Thoracic aorta (tissue), 2 donors: ENCODE data around the gene COPB1. TPM values are rescaled to one million over a fixed set of nuclear protein-coding genes. Genes with fewer than 3 reads are reported as not detected.
A peak's percentile ranks its signal among the peaks of the same experiment; 100 is the strongest.

ENCODE experiments used
- ATAC-seq: fragments of 150-250 bp; one replicate; pipeline ENCODE4 v1.8.0; 2017; ENCODE audit warnings: low read depth; ENCODE audit not compliant: insufficient number of reproducible peaks, low FRiP score
- DNase-seq: peaks from one replicate; pipeline ENCODE4 v3.0.0-alpha.2; 2020; ENCODE audit warnings: low spot score
- H3K27ac ChIP-seq, 2 donors: fragments of 200-600 bp; sonication (generic); 1 replicate in 1 of 2; 2 replicates in 1 of 2; pipeline ENCODE4 v1.5.1; 2016; ENCODE audit warnings: mild to moderate bottlenecking in 2 of 2, moderate library complexity in 2 of 2
- H3K27me3 ChIP-seq: fragments of 200-600 bp; sonication (generic); replicated peaks from 2 replicates; pipeline ENCODE4 v1.6.0; 2016; ENCODE audit warnings: mild to moderate bottlenecking; ENCODE audit not compliant: insufficient read depth
- H3K36me3 ChIP-seq: fragments of 200-600 bp; sonication (generic); one replicate; pipeline ENCODE4 v1.5.1; 2016
- H3K4me1 ChIP-seq, 2 donors: fragments of 200-600 bp; sonication (generic); 1 replicate in 1 of 2; 2 replicates in 1 of 2; pipeline versions ENCODE4 v1.5.1 to v1.6.0; 2016; ENCODE audit warnings: low read depth in 2 of 2, mild to moderate bottlenecking in 1 of 2; ENCODE audit not compliant: control insufficient read depth in 1 of 2
- H3K4me3 ChIP-seq: fragments of 200-600 bp; sonication (generic); 2 replicates; pipeline ENCODE4 v1.5.1; 2016; ENCODE audit warnings: mild to moderate bottlenecking
- H3K9me3 ChIP-seq: fragments of 200-600 bp; sonication (generic); 2 replicates; pipeline ENCODE4 v1.5.1; 2016
- total RNA-seq, 2 donors: library from RNA; depleted of rRNA; stranded (reverse); fragments of >200 nt; gene quantifications; one replicate each; pipeline versions ENCODE4 v1.1.0 to v1.2.3, GENCODE V29; 2016
- TF ChIP-seq, protein P1 (sequence below): fragments of 200-600 bp; sonication (generic); IDR thresholded peaks from one replicate; pipeline ENCODE4 v1.5.1; 2019; ENCODE audit warnings: antibody characterized with exemption

The COPB1 gene, protein sequence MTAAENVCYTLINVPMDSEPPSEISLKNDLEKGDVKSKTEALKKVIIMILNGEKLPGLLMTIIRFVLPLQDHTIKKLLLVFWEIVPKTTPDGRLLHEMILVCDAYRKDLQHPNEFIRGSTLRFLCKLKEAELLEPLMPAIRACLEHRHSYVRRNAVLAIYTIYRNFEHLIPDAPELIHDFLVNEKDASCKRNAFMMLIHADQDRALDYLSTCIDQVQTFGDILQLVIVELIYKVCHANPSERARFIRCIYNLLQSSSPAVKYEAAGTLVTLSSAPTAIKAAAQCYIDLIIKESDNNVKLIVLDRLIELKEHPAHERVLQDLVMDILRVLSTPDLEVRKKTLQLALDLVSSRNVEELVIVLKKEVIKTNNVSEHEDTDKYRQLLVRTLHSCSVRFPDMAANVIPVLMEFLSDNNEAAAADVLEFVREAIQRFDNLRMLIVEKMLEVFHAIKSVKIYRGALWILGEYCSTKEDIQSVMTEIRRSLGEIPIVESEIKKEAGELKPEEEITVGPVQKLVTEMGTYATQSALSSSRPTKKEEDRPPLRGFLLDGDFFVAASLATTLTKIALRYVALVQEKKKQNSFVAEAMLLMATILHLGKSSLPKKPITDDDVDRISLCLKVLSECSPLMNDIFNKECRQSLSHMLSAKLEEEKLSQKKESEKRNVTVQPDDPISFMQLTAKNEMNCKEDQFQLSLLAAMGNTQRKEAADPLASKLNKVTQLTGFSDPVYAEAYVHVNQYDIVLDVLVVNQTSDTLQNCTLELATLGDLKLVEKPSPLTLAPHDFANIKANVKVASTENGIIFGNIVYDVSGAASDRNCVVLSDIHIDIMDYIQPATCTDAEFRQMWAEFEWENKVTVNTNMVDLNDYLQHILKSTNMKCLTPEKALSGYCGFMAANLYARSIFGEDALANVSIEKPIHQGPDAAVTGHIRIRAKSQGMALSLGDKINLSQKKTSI
- 100 to 1,000 TPM in 1 of 2 donors, 10 to 100 TPM in 1; 88.8 to 111 TPM for total RNA-seq

DNA sequence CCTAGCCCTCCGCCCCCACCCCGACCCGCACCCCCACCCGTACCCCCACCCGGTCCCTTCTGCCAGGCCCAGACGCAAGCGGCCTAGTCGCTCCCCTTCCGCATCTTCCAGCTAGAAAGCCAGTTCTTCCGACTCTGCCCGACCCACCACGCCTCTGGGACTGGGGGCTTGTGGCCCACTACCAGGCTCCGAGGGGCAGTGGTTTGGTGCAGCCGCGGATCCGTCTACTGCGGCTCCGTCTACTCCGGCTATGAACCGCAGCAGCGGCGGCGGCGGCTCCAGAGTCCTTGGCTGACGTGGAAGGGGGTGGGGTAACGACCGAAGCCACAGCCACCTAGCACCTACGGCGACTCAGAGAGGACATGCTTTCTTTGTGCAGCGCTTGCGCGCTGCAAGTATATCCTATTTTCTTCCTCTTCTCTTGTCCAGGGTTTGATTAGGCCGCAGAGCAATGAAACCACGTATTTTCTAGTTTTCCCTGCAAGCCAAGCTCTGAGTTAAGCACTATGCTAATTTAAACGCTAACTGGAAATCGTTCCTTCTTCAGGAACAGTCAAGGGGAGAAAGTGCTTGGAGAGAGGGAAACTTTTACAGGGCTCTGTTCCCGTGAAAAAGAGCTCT, at the start of gene COPB1:
Gene COPB1 (minus strand): TSS at position 252 of the 621 bp plus-strand sequence. CDS start 883 bp downstream, outside the sequence.
- Histone ChIP-seq H3K4me3 (peak within 1 kb of the TSS; percentile 84), H3K9me3 (no peaks in the 10 kb centered on the region), H3K4me1 (peaks cover 19 to 34% of the 10 kb centered on the region in 2 donors), H3K36me3 (peaks cover 12% of the 10 kb centered on the region), H3K27ac (peak within 1 kb of the TSS; percentile 61 to 86), H3K27me3 (no peaks in the 10 kb centered on the region)
- TF ChIP-seq, protein P1, sequence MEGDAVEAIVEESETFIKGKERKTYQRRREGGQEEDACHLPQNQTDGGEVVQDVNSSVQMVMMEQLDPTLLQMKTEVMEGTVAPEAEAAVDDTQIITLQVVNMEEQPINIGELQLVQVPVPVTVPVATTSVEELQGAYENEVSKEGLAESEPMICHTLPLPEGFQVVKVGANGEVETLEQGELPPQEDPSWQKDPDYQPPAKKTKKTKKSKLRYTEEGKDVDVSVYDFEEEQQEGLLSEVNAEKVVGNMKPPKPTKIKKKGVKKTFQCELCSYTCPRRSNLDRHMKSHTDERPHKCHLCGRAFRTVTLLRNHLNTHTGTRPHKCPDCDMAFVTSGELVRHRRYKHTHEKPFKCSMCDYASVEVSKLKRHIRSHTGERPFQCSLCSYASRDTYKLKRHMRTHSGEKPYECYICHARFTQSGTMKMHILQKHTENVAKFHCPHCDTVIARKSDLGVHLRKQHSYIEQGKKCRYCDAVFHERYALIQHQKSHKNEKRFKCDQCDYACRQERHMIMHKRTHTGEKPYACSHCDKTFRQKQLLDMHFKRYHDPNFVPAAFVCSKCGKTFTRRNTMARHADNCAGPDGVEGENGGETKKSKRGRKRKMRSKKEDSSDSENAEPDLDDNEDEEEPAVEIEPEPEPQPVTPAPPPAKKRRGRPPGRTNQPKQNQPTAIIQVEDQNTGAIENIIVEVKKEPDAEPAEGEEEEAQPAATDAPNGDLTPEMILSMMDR: no peak
- peak; percentile 84 for DNase-seq
- peak; percentile 91 for ATAC-seq

DNA sequence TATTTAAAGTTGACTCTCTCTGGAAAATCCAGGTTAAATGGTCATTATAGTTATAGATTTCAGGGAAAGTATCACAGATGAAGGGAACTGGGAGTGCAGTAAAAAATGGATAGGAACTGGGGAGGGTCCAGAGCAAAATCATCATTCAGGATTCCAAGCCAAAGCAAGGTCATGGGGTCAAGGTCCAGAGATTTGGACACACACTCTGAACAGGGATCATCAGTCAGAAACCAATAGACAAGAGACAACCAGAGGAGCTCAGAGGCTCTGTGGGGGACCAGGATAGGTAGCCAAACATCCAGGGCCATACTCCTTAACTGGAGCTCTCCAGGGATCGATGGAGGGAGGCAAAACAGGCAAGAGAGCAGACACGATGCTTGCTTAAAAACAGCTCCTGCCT, 47.8 kb upstream of the COPB1 start:
- Histone ChIP-seq H3K4me3 (no peak overlapping the region), H3K4me1 (peaks cover 7 to 10% of the 10 kb centered on the region in 2 donors), H3K27me3 (no peaks in the 10 kb centered on the region), H3K9me3 (no peaks in the 10 kb centered on the region), H3K36me3 (no peaks in the 10 kb centered on the region), H3K27ac (no peak overlapping the region)
- DNase-seq (no peak), ATAC-seq (no peak)
- TF ChIP-seq, protein P1: no peak

DNA sequence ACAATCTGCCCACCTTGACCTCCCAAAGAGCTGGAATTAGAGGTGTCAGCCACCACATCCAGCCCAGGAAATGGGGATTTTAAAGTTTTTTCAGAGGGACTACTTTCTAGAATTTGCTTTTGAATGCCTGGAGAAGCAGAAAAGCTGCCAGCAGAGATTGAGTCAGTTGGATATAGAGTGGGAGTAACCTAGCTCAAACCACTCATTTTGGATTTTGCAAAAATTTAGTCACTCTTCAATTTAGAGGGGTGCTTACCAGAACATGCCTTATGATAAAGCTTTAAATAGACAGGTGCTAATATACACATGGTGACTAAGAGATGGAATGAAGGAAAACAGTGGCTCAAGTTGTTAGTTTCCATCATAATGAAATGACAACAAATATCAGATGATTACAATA, 47.1 kb upstream of the COPB1 start:
- no peak overlapping the region for H3K27ac ChIP-seq
- no peak for ATAC-seq

DNA sequence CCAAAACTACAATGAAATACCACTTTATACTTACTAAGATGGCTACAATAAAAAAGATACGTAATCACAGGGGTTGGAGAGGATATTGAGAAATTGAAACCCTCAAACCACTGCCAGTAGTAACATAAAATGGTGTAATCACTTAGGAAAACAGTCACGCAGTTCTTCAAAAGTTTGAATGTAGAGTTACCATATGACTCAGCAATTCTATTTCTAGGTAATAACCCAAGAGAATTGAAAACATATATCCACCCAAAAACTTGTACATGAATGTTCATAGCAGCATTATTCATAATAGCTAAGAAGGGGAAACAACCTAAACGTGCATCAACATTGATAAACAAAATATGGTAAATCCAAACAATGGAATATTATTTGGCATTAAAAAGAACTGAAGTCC, 45.0 kb upstream of the COPB1 start:
- TF ChIP-seq, protein P1: no peak
- no peaks in the 10 kb centered on the region for H3K36me3 ChIP-seq

More for the DNA sequence above, 47.1 kb upstream of the COPB1 start:
- H3K4me1 ChIP-seq: peaks cover 8 to 10% of the 10 kb centered on the region in 2 donors
- TF ChIP-seq, protein P1: no peak
- no peaks in the 10 kb centered on the region for H3K27me3 ChIP-seq
- no peak overlapping the region for H3K4me3 ChIP-seq
- no peak for DNase-seq
- H3K9me3 ChIP-seq: no peaks in the 10 kb centered on the region
- H3K36me3 ChIP-seq: no peaks in the 10 kb centered on the region

More for the DNA sequence above, 45.0 kb upstream of the COPB1 start:
- Histone ChIP-seq H3K4me3 (no peak overlapping the region), H3K9me3 (no peaks in the 10 kb centered on the region), H3K27ac (peak overlapping the region in 1 of 2 donors; percentile 25), H3K27me3 (no peaks in the 10 kb centered on the region), H3K4me1 (peaks cover 20 to 29% of the 10 kb centered on the region in 2 donors)
- no peak for DNase-seq
- ATAC-seq: no peak
